Activated CD4-positive, alpha-beta T cell treated with anti-CD3 and anti-CD28 coated beads for 36 hours (primary cell): ENCODE measurements around the gene FARS2. TPM values are rescaled to one million over a fixed set of nuclear protein-coding genes. Genes with fewer than 3 reads are reported as not detected.

Experiments used
- ATAC-seq: fragments of 200-7000 bp; cut with Tn5 transposase; one replicate; pipeline ENCODE4 v1.10.0; 2021; ENCODE audit warnings: mild to moderate bottlenecking, moderate library complexity
- CTCF ChIA-PET: fragments of 350-600 bp; sonication (Branson Sonifier 250); formaldehyde crosslinking; loops from one replicate; lab custom pipeline; 2021; ENCODE audit warnings: antibody characterized with exemption; lab: Charles Lee
- POLR2A ChIA-PET: fragments of 350-600 bp; sonication (Branson Sonifier 250); formaldehyde crosslinking; loops from one replicate; lab custom pipeline; 2021; ENCODE audit warnings: antibody characterized with exemption, inconsistent platforms; lab: Charles Lee
- DNase-seq: peaks from one replicate; pipeline ENCODE4 v3.0.0-alpha.2; 2020
- H3K27ac Mint-ChIP-seq: one replicate; pipeline ENCODE4 v1.8.0; 2021; ENCODE audit warnings: mixed read lengths
- H3K27me3 Mint-ChIP-seq: one replicate; pipeline ENCODE4 v1.8.0; 2021; ENCODE audit warnings: mixed read lengths
- H3K36me3 Mint-ChIP-seq: one replicate; pipeline ENCODE4 v1.8.0; 2021; ENCODE audit warnings: low read depth, mixed read lengths
- H3K4me1 Mint-ChIP-seq: one replicate; pipeline ENCODE4 v1.8.0; 2021; ENCODE audit warnings: mixed read lengths
- H3K4me3 Mint-ChIP-seq: one replicate; pipeline ENCODE4 v1.8.0; 2021; ENCODE audit warnings: mild to moderate bottlenecking, moderate library complexity, mixed read lengths
- H3K9me3 Mint-ChIP-seq: one replicate; pipeline ENCODE4 v1.8.0; 2021; ENCODE audit warnings: low read depth, mixed read lengths
- intact Hi-C, 2 experiments: fragments of 100-400 bp; cut with DNase I in 1 of 2; cut with micrococcal nuclease in 1 of 2; formaldehyde crosslinking; loops; one replicate each; pipeline versions ENCODE4 v1.14.2 to v1.15.1; 2022 to 2024; cut with DNase I, micrococcal nuclease
- total RNA-seq, 2 experiments: library from RNA; stranded (reverse); gene quantifications; one replicate each; pipeline ENCODE4 v1.2.3, GENCODE V29; 2021

Gene FARS2
- total RNA-seq, 2 experiments from 2014 or later: 17.6 to 18.4 TPM

- ChIA-PET CTCF (interaction anchor here (0.6 to 2.9 kb wide), 23 partner anchors 11 to 512 kb away, joined by 3 to 23 read pairs (median 3); partner anchors contain the start of genes FARS2 and LYRM4), POLR2A (interaction anchor here (0.6 to 2.0 kb wide), 4 partner anchors 22 to 110 kb away, joined by 3 to 9 read pairs (median 4); partner anchors contain the start of gene FARS2)
- H3K4me1 Mint-ChIP-seq: peaks cover 54% of the 10 kb centered on the region
- peak overlapping the region; percentile 43 for H3K4me3 Mint-ChIP-seq
- ATAC-seq (peak; percentile 88), DNase-seq (peak; percentile 75)
- no peaks in the 10 kb centered on the region for H3K9me3 Mint-ChIP-seq
- intact Hi-C loops: loop anchor here (1.0 kb wide), 4 partner anchors 22 to 96 kb away; partner anchors contain the start of genes FARS2 (in 1 of the 2) and LYRM4 (in 1 of the 2)
- H3K36me3 Mint-ChIP-seq: no peaks in the 10 kb centered on the region
- no peaks in the 10 kb centered on the region for H3K27me3 Mint-ChIP-seq
- H3K27ac Mint-ChIP-seq: peak overlapping the region; percentile 84
These were observed 41.1 kb downstream of the FARS2 start for GRCh38 chr6:5302220-5302946.

- DNase-seq (peak; percentile 78), ATAC-seq (peak; percentile 68)
- H3K36me3 Mint-ChIP-seq: peaks cover 1% of the 10 kb centered on the region
- peak overlapping the region; percentile 43 for H3K4me3 Mint-ChIP-seq
- intact Hi-C loops: loop anchor here (1.0 kb wide), 6 partner anchors 23 to 160 kb away; partner anchors contain the start of genes FARS2 (in 1 of the 2) and LYRM4 (in 1 of the 2)
- H3K27me3 Mint-ChIP-seq: no peaks in the 10 kb centered on the region
- ChIA-PET CTCF (interaction anchor here (0.6 to 2.9 kb wide), 25 partner anchors 10 to 513 kb away, joined by 3 to 23 read pairs (median 3); partner anchors contain the start of genes FARS2 and LYRM4), POLR2A (interaction anchor here (1.1 to 2.0 kb wide), 2 partner anchors 23 to 41 kb away, joined by 3 to 9 read pairs; partner anchors contain the start of gene FARS2)
- H3K9me3 Mint-ChIP-seq: no peaks in the 10 kb centered on the region
- peak overlapping the region; percentile 84 for H3K27ac Mint-ChIP-seq
- H3K4me1 Mint-ChIP-seq: peaks cover 54% of the 10 kb centered on the region
These were observed 41.8 kb downstream of the FARS2 start for GRCh38 chr6:5302995-5303622.

- peaks cover 2% of the 10 kb centered on the region for H3K36me3 Mint-ChIP-seq
- CTCF ChIA-PET: interaction anchor here (0.7 to 2.9 kb wide), 16 partner anchors 9 to 163 kb away, joined by 3 to 23 read pairs (median 4); partner anchors contain the start of gene LYRM4
- H3K27me3 Mint-ChIP-seq: no peaks in the 10 kb centered on the region
- H3K4me3 Mint-ChIP-seq: no peak overlapping the region
- DNase-seq: no peak
- H3K4me1 Mint-ChIP-seq: peaks cover 54% of the 10 kb centered on the region
- no peak for ATAC-seq
- no peaks in the 10 kb centered on the region for H3K9me3 Mint-ChIP-seq
- intact Hi-C loops: loop anchor here (1.0 kb wide), 2 partner anchors 89 to 160 kb away; no protein-coding TSS in a partner anchor
- POLR2A ChIA-PET: interaction anchor here (2.0 kb wide), 1 partner anchor 24 kb away, joined by 9 read pairs; no protein-coding TSS in a partner anchor
- no peak overlapping the region for H3K27ac Mint-ChIP-seq
These were observed 42.4 kb downstream of the FARS2 start for GRCh38 chr6:5303682-5304081.

GRCh38 chr6:5305968-5306626, 44.8 kb downstream of the FARS2 start:
- no peaks in the 10 kb centered on the region for H3K9me3 Mint-ChIP-seq
- H3K4me1 Mint-ChIP-seq: peaks cover 34% of the 10 kb centered on the region
- peaks cover 2% of the 10 kb centered on the region for H3K36me3 Mint-ChIP-seq
- CTCF ChIA-PET: interaction anchor here (0.7 to 1.1 kb wide), 4 partner anchors 8 to 132 kb away, joined by 3 read pairs; no protein-coding TSS in a partner anchor
- H3K27me3 Mint-ChIP-seq: no peaks in the 10 kb centered on the region
- DNase-seq: no peak
- no peak overlapping the region for H3K4me3 Mint-ChIP-seq
- POLR2A ChIA-PET: no interaction called here
- intact Hi-C loops: no loop called here
- ATAC-seq: no peak
- peak overlapping the region; percentile 3 for H3K27ac Mint-ChIP-seq

GRCh38 chr6:5307058-5307457, 45.7 kb downstream of the FARS2 start:
- DNase-seq (no peak), ATAC-seq (no peak)
- peaks cover 2% of the 10 kb centered on the region for H3K36me3 Mint-ChIP-seq
- no peak overlapping the region for H3K27ac Mint-ChIP-seq
- H3K27me3 Mint-ChIP-seq: no peaks in the 10 kb centered on the region
- CTCF ChIA-PET: interaction anchor here (1.1 kb wide), 1 partner anchor 22 kb away, joined by 3 read pairs; no protein-coding TSS in a partner anchor
- no peak overlapping the region for H3K4me3 Mint-ChIP-seq
- intact Hi-C loops: no loop called here
- H3K9me3 Mint-ChIP-seq: no peaks in the 10 kb centered on the region
- POLR2A ChIA-PET: no interaction called here
- peaks cover 26% of the 10 kb centered on the region for H3K4me1 Mint-ChIP-seq

GRCh38 chr6:5308066-5308465, 46.8 kb downstream of the FARS2 start:
- POLR2A ChIA-PET: no interaction called here
- DNase-seq: no peak
- no peak for ATAC-seq
- Mint-ChIP-seq H3K9me3 (no peaks in the 10 kb centered on the region), H3K4me3 (no peak overlapping the region), H3K27me3 (no peaks in the 10 kb centered on the region), H3K36me3 (peaks cover 2% of the 10 kb centered on the region), H3K4me1 (peaks cover 16% of the 10 kb centered on the region), H3K27ac (no peak overlapping the region)
- intact Hi-C loops: no loop called here
- CTCF ChIA-PET: interaction anchor here (1.6 kb wide), 1 partner anchor 164 kb away, joined by 3 read pairs; no protein-coding TSS in a partner anchor

GRCh38 chr6:5314191-5314865, 53.0 kb downstream of the FARS2 start:
- peak overlapping the region; percentile 11 for H3K27ac Mint-ChIP-seq
- intact Hi-C loops: no loop called here
- H3K4me3 Mint-ChIP-seq: no peak overlapping the region
- H3K9me3 Mint-ChIP-seq: no peaks in the 10 kb centered on the region
- peaks cover 12% of the 10 kb centered on the region for H3K4me1 Mint-ChIP-seq
- ChIA-PET CTCF (interaction anchor here (1.0 to 3.6 kb wide), 2 partner anchors 9 to 12 kb away, joined by 3 to 19 read pairs; no protein-coding TSS in a partner anchor), POLR2A (interaction anchor here (0.6 kb wide), 1 partner anchor 54 kb away, joined by 3 read pairs; no protein-coding TSS in a partner anchor)
- DNase-seq (no peak), ATAC-seq (peak; percentile 68)
- H3K27me3 Mint-ChIP-seq: no peaks in the 10 kb centered on the region
- no peaks in the 10 kb centered on the region for H3K36me3 Mint-ChIP-seq

GRCh38 chr6:5315881-5316280, 54.6 kb downstream of the FARS2 start:
- H3K4me3 Mint-ChIP-seq: no peak overlapping the region
- POLR2A ChIA-PET: no interaction called here

GRCh38 chr6:5316951-5317350, 55.6 kb downstream of the FARS2 start:
- no peaks in the 10 kb centered on the region for H3K27me3 Mint-ChIP-seq
- CTCF ChIA-PET: interaction anchor here (0.8 kb wide), 1 partner anchor 109 kb away, joined by 4 read pairs; no protein-coding TSS in a partner anchor
- no peak for DNase-seq
- ATAC-seq: no peak
- peaks cover 2% of the 10 kb centered on the region for H3K36me3 Mint-ChIP-seq
- intact Hi-C loops: no loop called here
- POLR2A ChIA-PET: no interaction called here
- H3K4me3 Mint-ChIP-seq: no peak overlapping the region
- no peaks in the 10 kb centered on the region for H3K9me3 Mint-ChIP-seq
- peaks cover 19% of the 10 kb centered on the region for H3K4me1 Mint-ChIP-seq
- no peak overlapping the region for H3K27ac Mint-ChIP-seq

More at GRCh38 chr6:5315881-5316280, 54.6 kb downstream of the FARS2 start:
- intact Hi-C loops: no loop called here
- DNase-seq (no peak), ATAC-seq (no peak)
- H3K9me3 Mint-ChIP-seq: no peaks in the 10 kb centered on the region
- H3K36me3 Mint-ChIP-seq: peaks cover 2% of the 10 kb centered on the region
- no peaks in the 10 kb centered on the region for H3K27me3 Mint-ChIP-seq
- peaks cover 19% of the 10 kb centered on the region for H3K4me1 Mint-ChIP-seq
- CTCF ChIA-PET: no interaction called here
- H3K27ac Mint-ChIP-seq: no peak overlapping the region

GRCh38 chr6:5318617-5319272, 57.4 kb downstream of the FARS2 start:
- DNase-seq: no peak
- ATAC-seq: no peak
- POLR2A ChIA-PET: no interaction called here
- peaks cover 5% of the 10 kb centered on the region for H3K36me3 Mint-ChIP-seq
- no peak overlapping the region for H3K27ac Mint-ChIP-seq
- intact Hi-C loops: no loop called here
- CTCF ChIA-PET: interaction anchor here (1.0 kb wide), 1 partner anchor 114 kb away, joined by 3 read pairs; no protein-coding TSS in a partner anchor
- H3K4me1 Mint-ChIP-seq: peaks cover 19% of the 10 kb centered on the region
- no peaks in the 10 kb centered on the region for H3K27me3 Mint-ChIP-seq
- H3K9me3 Mint-ChIP-seq: no peaks in the 10 kb centered on the region
- no peak overlapping the region for H3K4me3 Mint-ChIP-seq
